Ascending aorta (tissue), 2 donors: Measurements from ENCODE around the gene KRT37. TPM values are rescaled to one million over a fixed set of nuclear protein-coding genes. Genes with fewer than 3 reads are reported as not detected.

Source experiments
- DNase-seq, 2 donors: peaks; one replicate each; pipeline ENCODE4 v3.0.0-alpha.2; 2019; ENCODE audit warnings: low spot score in 2 of 2
- H3K27ac ChIP-seq, 2 donors: fragments of 200-600 bp; sonication (generic); one replicate each; pipeline ENCODE4 v1.5.1; 2016 to 2017; ENCODE audit warnings: mild to moderate bottlenecking in 1 of 2
- H3K27me3 ChIP-seq: fragments of 200-600 bp; sonication (generic); one replicate; pipeline ENCODE4 v1.5.1; 2017
- H3K36me3 ChIP-seq, 2 donors: fragments of 200-600 bp; sonication (generic); one replicate each; pipeline ENCODE4 v1.5.1; 2016
- H3K4me1 ChIP-seq, 2 donors: fragments of 200-600 bp; sonication (generic); one replicate each; pipeline ENCODE4 v1.5.1; 2016 to 2017; ENCODE audit warnings: mild to moderate bottlenecking in 1 of 2
- H3K4me3 ChIP-seq, 2 donors: fragments of 200-600 bp; sonication (generic); one replicate each; pipeline ENCODE4 v1.5.1; 2016 to 2017; ENCODE audit warnings: mild to moderate bottlenecking in 1 of 2
- H3K9me3 ChIP-seq, 2 donors: fragments of 200-600 bp; sonication (generic); one replicate each; pipeline ENCODE4 v1.5.1; 2016
- intact Hi-C: fragments of 100-400 bp; cut with DNase I; formaldehyde crosslinking; loops from one replicate; pipeline ENCODE4 v1.15.1; 2023
- total RNA-seq: library from RNA; depleted of rRNA; stranded (reverse); fragments of >200 nt; gene quantifications from one replicate; pipeline ENCODE4 v1.1.0, GENCODE V29; 2016
- TF ChIP-seq, protein P1 (sequence below), 3 experiments: fragments of 200-600 bp in 2 of 3; fragments of 450-650 bp in 1 of 3; sonication (generic) in 2 of 3; IDR thresholded peaks; one replicate each; pipeline ENCODE4 v1.5.1; 2016 to 2019; ENCODE audit warnings: antibody characterized with exemption in 3 of 3, mild to moderate bottlenecking in 1 of 3, moderate library complexity in 1 of 3

Gene KRT37
- total RNA-seq, 1 donor from 2014 or later, result not detected

DNA sequence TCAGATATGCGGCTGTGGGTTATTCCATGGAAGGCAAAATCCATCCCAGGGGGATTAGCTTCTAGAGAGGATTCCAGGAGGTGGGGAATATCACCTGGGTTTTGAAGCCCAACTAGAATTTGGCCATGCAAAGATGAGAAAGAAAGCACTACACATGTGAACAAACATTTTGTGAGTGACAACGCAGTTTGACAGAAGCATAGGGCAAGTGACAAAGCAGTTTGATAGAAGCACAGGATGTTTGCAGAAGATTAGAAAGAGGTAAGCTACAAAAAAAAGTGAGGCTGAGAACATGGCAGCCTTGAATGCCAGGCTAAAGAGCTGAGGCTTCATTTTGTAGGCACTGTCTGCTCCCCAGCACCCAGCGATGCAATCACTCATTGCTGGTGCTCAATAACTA, 28.7 kb upstream of the KRT37 start:
- TF ChIP-seq, protein P1, sequence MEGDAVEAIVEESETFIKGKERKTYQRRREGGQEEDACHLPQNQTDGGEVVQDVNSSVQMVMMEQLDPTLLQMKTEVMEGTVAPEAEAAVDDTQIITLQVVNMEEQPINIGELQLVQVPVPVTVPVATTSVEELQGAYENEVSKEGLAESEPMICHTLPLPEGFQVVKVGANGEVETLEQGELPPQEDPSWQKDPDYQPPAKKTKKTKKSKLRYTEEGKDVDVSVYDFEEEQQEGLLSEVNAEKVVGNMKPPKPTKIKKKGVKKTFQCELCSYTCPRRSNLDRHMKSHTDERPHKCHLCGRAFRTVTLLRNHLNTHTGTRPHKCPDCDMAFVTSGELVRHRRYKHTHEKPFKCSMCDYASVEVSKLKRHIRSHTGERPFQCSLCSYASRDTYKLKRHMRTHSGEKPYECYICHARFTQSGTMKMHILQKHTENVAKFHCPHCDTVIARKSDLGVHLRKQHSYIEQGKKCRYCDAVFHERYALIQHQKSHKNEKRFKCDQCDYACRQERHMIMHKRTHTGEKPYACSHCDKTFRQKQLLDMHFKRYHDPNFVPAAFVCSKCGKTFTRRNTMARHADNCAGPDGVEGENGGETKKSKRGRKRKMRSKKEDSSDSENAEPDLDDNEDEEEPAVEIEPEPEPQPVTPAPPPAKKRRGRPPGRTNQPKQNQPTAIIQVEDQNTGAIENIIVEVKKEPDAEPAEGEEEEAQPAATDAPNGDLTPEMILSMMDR (IDR thresholded peaks at IDR 0.05), result no peak
- Histone ChIP-seq H3K9me3 (no peaks in the 10 kb centered on the region), H3K27ac (no peak overlapping the region), H3K27me3 (no peaks in the 10 kb centered on the region), H3K4me3 (no peak overlapping the region), H3K4me1 (no peaks in the 10 kb centered on the region), H3K36me3 (no peaks in the 10 kb centered on the region)
- no peak for DNase-seq
- intact Hi-C loops, result no loop called here

DNA sequence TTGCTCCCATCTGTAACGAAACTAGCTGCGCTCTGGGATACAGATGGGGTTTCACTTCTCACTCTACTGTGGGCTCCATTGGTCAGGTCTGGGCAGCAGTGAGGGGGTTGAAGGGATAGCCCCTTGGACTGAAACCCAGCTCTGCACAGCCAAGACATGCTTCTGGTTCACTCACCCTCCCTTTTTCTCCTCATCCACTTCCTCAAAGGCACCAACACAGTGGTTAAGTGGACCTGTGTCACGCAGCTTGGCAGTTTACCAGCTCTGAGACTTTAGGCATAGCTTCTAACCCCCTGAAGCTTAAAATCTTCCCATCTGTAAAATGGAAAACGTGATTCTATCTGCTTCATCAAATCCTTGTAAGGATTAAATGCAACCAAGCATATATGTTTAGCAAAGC, 27.9 kb upstream of the KRT37 start:
- intact Hi-C loops, result no loop called here
- Histone ChIP-seq H3K36me3 (no peaks in the 10 kb centered on the region), H3K27ac (no peak overlapping the region), H3K9me3 (no peaks in the 10 kb centered on the region), H3K4me3 (no peak overlapping the region), H3K27me3 (no peaks in the 10 kb centered on the region), H3K4me1 (no peaks in the 10 kb centered on the region)
- TF ChIP-seq, protein P1 (IDR thresholded peaks at IDR 0.05), result no peak
- no peak for DNase-seq

- H3K27ac ChIP-seq, result no peak overlapping the region
- intact Hi-C loops, result no loop called here
- no peaks in the 10 kb centered on the region for H3K9me3 ChIP-seq
- H3K4me1 ChIP-seq, result no peaks in the 10 kb centered on the region
- no peaks in the 10 kb centered on the region for H3K36me3 ChIP-seq
- DNase-seq, result no peak
- H3K27me3 ChIP-seq, result no peaks in the 10 kb centered on the region
- TF ChIP-seq, protein P1 (IDR thresholded peaks at IDR 0.05), result no peak
- no peak overlapping the region for H3K4me3 ChIP-seq
Measured at GRCh38 chr17:41451154-41451728, 26.9 kb upstream of the KRT37 start.

DNA sequence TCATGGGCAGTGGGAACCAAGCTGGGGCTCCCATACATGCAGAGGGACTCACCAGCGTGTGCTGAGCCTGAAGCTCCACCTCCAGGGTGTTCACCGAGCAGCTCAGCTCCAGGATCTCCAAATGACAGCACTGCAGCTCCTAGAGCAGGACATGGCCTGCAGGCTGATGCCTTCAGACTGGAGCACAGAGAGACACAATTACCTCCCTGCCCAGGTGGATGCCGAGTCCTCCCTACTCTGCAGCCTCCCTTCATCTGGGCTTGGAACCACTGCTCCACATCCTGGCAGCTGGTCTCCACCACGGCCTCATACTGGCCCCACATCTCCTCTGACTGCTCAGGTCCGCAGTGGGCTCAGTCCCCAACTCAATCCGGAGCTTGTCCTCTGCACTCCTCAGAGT, 24.6 kb upstream of the KRT37 start:
- no peak overlapping the region for H3K4me3 ChIP-seq
- TF ChIP-seq, protein P1 (IDR thresholded peaks at IDR 0.05), result no peak
- no peaks in the 10 kb centered on the region for H3K27me3 ChIP-seq
- intact Hi-C loops, result no loop called here
- DNase-seq, result no peak
- H3K27ac ChIP-seq, result no peak overlapping the region
- H3K4me1 ChIP-seq, result no peaks in the 10 kb centered on the region
- H3K36me3 ChIP-seq, result no peaks in the 10 kb centered on the region
- H3K9me3 ChIP-seq, result no peaks in the 10 kb centered on the region

DNA sequence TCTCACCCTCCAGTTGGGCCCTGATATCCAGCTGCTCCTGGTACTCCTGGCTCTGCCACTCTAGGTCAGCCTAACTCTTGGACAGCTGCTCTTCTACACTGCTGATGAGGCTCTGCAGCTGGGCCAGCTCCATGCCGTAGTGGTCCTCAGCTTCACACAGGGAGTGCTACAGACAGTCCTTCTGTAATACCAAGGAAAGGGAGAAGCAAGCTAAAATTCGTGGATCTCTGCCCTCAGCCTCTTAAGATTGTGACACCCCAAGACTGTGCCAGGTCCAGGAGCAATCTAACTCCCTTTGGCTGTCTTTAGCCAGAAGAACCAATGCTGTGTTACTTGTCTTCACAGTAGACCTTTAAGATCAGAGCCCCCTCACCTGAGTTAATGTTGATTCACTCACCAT, 24.1 kb upstream of the KRT37 start:
- no peak overlapping the region for H3K4me3 ChIP-seq
- no peaks in the 10 kb centered on the region for H3K27me3 ChIP-seq
- H3K36me3 ChIP-seq, result no peaks in the 10 kb centered on the region
- no peaks in the 10 kb centered on the region for H3K4me1 ChIP-seq
- TF ChIP-seq, protein P1 (IDR thresholded peaks at IDR 0.05), result no peak
- no peaks in the 10 kb centered on the region for H3K9me3 ChIP-seq
- H3K27ac ChIP-seq, result no peak overlapping the region
- intact Hi-C loops, result no loop called here
- DNase-seq, result no peak

GRCh38 chr17:41446806-41447205, 22.4 kb upstream of the KRT37 start:
- no peaks in the 10 kb centered on the region for H3K27me3 ChIP-seq
- H3K4me3 ChIP-seq, result no peak overlapping the region
- H3K27ac ChIP-seq, result no peak overlapping the region
- intact Hi-C loops, result no loop called here
- DNase-seq, result no peak
- TF ChIP-seq, protein P1 (IDR thresholded peaks at IDR 0.05), result no peak
- no peaks in the 10 kb centered on the region for H3K4me1 ChIP-seq
- H3K9me3 ChIP-seq, result no peaks in the 10 kb centered on the region
- no peaks in the 10 kb centered on the region for H3K36me3 ChIP-seq
